NCI-H82 (cell line): ENCODE results near the gene GLB1L2.

ENCODE experiments used
- DNase-seq: peaks from one replicate; lab custom pipeline; 2025; lab: John Stamatoyannopoulos, UW

GLB1L2 gene

DNA sequence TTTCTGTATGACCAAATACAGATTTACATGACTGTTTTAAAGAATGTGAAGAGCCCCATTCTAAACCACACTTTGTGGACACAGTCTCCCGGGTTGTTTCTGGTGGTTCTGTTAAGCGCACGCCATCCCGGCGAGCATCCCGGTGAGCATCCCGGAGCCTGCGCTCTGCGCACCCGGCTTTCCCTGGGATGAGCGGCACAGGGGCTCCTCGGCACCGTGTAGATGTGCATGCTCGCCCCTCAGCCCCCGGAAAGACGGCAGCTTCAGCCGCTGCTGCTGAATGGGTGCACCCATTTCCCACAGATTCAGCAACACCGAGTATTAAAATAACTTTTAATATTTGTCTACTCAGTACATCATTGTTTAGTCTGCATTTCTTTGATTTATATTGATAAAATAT lies 36.0 kb downstream of the GLB1L2 start:
- no peak for DNase-seq

- DNase-seq = no peak
Measured at GRCh38 chr11:134369656-134370525, 38.1 kb downstream of the GLB1L2 start.

- DNase-seq = no peak
Measured at GRCh38 chr11:134370526-134371435, 39.0 kb downstream of the GLB1L2 start.

DNA sequence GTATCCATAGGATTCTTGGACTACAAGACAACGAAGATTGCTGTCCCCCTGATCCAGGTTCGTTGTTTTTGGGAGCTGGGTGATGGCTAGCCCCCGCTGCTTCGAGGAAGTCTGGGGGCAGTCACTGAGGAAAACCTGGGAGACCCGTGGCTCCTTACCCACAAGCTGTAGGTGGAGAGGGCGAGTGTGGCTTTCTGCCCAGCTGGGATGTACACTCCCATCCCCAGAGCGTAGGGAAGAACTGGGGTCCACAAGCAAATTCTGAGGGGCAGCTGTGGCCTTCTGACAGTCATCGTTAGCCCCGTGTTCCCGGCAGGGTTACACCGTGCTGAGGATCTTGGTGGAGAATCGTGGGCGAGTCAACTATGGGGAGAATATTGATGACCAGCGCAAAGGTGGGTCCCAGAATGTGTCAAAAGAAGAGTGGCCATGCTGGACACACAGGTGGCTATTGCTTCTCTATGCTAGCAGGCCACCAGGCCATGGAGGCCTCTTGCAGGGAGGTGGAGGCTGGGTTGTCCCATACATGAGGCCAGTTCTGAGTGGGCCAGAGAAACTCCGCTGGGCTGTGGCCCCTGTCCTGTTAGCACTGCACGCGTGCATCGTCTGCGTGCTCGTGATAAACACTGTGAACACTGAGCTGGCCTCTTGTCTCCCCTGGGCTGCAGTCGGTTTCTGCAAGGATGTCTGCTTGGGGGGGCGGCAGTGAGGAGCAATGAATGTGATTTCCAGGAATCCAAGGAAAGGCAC lies 39.8 kb downstream of the GLB1L2 start:
- no peak for DNase-seq

DNA sequence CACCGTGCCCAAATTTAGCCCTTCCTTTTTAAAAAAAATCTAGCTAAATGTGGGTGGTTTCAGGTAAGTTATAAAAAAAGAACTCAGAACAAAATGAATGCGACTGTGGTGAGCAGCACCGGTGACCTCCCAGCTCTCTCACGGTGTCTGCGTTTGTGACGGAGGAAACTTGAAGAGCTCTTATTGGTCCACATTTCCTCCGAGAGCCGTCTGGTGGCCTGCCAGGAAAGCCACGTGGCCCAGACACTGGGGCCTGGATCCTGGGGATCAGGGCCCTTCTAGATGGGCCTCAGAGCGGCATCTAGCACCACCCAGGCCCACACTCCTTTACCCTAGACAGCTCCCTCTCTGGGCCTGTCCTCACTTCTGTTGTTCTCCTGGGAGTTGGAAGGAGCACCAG lies 40.7 kb downstream of the GLB1L2 start:
- no peak for DNase-seq

GRCh38 chr11:134372961-134373360 lies 41.2 kb downstream of the GLB1L2 start:
- peak; percentile 6 for DNase-seq

GRCh38 chr11:134373591-134374052 lies 41.8 kb downstream of the GLB1L2 start:
- DNase-seq = no peak

DNA sequence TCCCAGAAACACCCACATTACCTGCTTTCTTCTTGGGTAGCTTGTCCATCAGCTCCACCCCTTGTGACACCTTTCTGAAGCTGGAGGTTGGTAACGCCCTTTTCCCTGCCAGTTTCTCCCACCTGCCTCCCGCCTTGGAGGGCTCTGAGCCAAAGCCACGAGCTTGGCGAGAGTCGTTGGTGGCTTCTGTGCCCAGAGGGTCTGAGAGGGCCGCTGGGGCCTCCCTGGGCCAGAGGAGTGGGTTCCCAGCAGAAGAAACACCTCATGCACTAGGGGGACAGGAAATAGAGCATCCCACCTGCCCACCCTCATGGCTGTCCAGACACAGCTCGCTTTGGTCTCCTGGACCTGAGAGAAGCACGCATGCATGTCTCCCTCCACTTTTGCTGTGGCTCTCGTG lies 42.4 kb downstream of the GLB1L2 start:
- DNase-seq = no peak

DNA sequence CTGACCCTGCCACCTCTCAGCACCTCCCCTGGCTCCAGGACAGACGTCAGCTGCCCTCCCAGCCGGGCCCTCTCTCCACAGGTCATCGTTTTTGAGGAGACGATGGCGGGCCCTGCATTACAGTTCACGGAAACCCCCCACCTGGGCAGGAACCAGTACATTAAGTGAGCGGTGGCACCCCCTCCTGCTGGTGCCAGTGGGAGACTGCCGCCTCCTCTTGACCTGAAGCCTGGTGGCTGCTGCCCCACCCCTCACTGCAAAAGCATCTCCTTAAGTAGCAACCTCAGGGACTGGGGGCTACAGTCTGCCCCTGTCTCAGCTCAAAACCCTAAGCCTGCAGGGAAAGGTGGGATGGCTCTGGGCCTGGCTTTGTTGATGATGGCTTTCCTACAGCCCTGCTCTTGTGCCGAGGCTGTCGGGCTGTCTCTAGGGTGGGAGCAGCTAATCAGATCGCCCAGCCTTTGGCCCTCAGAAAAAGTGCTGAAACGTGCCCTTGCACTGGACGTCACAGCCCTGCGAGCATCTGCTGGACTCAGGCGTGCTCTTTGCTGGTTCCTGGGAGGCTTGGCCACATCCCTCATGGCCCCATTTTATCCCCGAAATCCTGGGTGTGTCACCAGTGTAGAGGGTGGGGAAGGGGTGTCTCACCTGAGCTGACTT lies 43.2 kb downstream of the GLB1L2 start:
- DNase-seq = no peak

DNA sequence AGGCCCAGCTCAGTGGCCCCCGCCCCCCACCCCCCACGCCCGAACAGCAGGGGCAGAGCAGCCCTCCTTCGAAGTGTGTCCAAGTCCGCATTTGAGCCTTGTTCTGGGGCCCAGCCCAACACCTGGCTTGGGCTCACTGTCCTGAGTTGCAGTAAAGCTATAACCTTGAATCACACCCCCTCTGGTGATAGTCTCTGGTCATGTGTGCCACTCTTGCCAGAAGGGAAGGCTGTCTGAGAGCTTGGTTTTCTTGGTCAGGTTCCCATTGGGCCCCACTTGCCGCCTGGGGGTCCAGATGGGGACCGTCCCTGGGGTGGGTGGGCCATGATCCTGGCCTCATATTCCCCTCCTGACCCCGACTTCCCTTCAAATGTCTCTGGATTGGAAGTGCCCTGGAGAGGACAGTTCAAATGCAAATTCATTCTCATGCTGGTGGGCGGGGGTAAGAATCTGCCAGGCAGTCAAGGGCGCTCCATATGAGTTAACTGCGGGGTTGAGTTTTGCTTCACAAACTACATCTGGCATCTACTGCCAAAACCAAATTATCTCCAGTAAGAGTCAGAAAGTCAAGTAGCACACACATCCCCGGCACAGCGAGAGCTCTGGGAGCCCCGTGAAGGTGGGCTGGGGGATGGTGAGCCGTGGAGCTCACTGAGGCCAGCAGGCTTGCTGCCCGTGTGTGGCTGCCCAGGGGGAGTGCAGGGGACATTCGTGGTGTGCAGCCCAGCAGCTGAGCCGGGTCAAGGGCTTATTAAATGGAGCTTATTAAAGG lies 44.5 kb downstream of the GLB1L2 start:
- no peak for DNase-seq

- DNase-seq = no peak
Measured at GRCh38 chr11:134377876-134378275, 46.1 kb downstream of the GLB1L2 start.

DNA sequence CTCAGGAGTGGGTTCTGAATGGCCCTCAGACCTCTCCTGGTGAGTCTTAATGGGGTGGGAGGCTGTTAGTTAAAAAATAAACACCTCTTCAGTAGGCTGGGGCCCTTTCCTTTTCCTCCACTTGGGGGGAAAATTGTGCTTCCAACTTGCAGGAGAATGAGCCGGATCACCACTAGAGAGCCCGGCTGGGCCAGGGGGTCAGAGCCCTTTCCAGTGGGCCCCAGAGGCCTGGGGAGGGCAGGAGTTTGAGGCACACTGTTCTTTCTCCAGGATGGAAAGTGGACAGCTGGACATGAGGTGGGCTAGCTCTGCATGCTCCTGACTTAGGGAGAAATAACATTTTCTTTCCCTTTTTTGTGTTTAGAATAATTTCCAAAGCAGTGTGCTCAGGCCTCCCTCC lies 47.5 kb downstream of the GLB1L2 start:
- DNase-seq = no peak

GRCh38 chr11:134380229-134380628 lies 48.4 kb downstream of the GLB1L2 start:
- no peak for DNase-seq

- DNase-seq = no peak
Measured at GRCh38 chr11:134380785-134381184, 49.0 kb downstream of the GLB1L2 start.

GRCh38 chr11:134382257-134382656 lies 50.5 kb downstream of the GLB1L2 start:
- DNase-seq = no peak

- DNase-seq = no peak
Measured at GRCh38 chr11:134382830-134383229, 51.0 kb downstream of the GLB1L2 start.

GRCh38 chr11:134383576-134384221 lies 51.9 kb downstream of the GLB1L2 start:
- DNase-seq = no peak

DNA sequence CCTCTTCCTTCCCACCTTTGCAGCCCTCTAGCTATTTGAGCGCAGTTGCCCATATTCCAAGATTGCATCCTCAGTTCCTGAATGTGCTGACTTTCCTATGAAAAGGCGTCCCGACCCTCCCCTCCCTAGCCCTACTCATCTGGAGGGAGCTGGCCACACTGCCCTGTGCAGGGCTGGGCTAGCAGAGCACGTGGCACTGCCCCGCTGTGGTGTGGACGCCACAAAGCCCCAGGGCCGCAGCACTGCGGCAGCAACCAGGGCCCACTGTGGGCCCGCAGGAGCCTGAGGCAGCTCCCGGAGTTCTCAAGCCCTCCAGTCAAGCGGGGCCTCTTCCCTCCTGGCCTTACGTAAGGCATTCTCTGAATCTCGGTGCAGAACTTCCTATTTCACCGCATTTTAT lies 52.6 kb downstream of the GLB1L2 start:
- DNase-seq = no peak

GRCh38 chr11:134385171-134385570 lies 53.4 kb downstream of the GLB1L2 start:
- no peak for DNase-seq
